GM12892 (cell line): ENCODE results near the gene COL18A1.

Source experiments
- POLR2A ChIP-seq: IDR thresholded peaks from 2 replicates; pipeline ENCODE4 v1.6.1; 2011; ENCODE audit warnings: low read depth, low read length, control low read depth
- POLR2AphosphoS5 ChIP-seq: IDR thresholded peaks from 2 replicates; pipeline ENCODE4 v1.6.1; 2011; ENCODE audit warnings: low read depth, low read length, control low read depth
- TAF1 ChIP-seq: IDR thresholded peaks from 2 replicates; pipeline ENCODE4 v1.6.1; 2011; ENCODE audit warnings: low read depth, mild to moderate bottlenecking, control low read depth, low read length, borderline replicate concordance

DNA sequence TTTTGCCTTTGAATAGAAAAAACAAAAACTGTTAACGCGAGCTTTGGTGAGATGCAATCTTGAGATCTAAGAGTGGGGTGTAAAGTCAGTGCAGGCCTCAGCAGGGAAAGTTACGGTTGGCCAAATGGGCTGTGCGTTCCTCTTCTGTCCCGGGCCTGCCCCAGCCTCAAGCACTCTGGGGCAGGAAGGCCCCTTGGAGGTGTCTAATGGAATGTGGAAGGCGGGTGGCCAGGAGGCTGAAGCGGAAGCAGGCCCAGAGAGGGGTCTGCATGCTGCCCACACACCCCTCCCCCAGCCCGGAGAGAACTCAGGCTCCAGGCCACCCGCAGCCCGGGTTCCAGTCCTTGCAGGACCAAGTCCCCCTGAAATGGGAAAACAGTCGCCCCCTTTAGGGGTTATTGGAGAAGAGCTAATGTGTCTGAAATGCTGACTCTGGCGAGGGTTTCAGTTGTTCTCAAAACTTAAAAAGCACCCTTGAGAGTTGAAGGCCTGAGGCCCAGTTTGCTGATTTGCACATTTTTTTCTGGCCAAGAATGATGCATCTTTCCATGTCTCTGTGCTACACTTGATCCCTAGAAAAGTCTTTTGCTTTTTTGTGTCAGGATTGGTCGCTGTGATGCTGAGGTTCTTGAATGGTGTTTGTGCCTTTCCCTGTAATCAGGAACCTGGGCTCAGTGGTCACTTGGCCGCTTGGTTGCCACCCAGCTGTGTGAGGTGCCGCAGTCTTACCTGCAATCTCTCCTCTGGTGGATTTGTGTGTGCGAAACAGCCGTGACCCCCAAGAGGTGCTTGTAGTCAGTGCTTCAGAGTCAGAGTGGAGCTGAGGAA is 2.0 kb downstream of the COL18A1 start:
- TF ChIP-seq POLR2AphosphoS5 (no peak), POLR2A (no peak), TAF1 (no peak)
